ENCODE data around the gene VWF.

VWF gene

GRCh38 chr12:5965950-5966383, 158.5 kb downstream of the VWF start:
- H3K4me1 Mint-ChIP-seq = peaks cover 29% of the 10 kb centered on the region
- H3K4me3 Mint-ChIP-seq = no peak overlapping the region
- peak; percentile 84 for TF ChIP-seq CTCF (IDR thresholded peaks at IDR 0.05)

GRCh38 chr12:5964913-5965900, 159.3 kb downstream of the VWF start:
- no peak overlapping the region for H3K27ac Mint-ChIP-seq

More at GRCh38 chr12:5965950-5966383, 158.5 kb downstream of the VWF start:
- Mint-ChIP-seq H3K9me3 (no peaks in the 10 kb centered on the region), H3K36me3 (ENCODE audit: low read depth) (no peaks in the 10 kb centered on the region), H3K27me3 (ENCODE audit: low read depth, poor library complexity) (peaks cover 39% of the 10 kb centered on the region), H3K27ac (no peak overlapping the region)
- peak; percentile 75 for DNase-seq

DNA sequence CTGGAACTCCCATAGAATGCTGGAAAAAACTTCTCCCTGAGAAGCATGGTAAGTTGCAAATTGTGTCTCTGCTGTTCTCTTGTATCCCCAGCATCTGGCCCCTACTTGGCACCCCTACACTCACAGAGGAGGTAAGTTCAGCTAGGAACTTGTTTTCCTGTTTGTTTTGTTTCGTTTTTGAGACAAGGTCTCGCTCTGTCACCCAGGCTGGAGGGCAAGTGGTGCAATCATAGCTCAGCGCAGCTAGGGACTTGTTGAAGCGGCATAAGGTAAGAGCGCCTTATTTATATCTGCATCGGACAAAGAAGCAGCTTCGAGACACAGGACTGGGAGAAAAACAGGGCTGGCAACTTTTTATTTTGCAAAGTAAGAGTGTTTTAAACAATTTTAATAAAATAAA, 161.0 kb downstream of the VWF start:
- DNase-seq = no peak
- Mint-ChIP-seq H3K27me3 (ENCODE audit: low read depth, poor library complexity) (peaks cover 29% of the 10 kb centered on the region), H3K4me3 (no peak overlapping the region), H3K9me3 (no peaks in the 10 kb centered on the region), H3K4me1 (peaks cover 30% of the 10 kb centered on the region), H3K27ac (peak overlapping the region; percentile 40), H3K36me3 (ENCODE audit: low read depth) (no peaks in the 10 kb centered on the region)
- no peak for TF ChIP-seq CTCF (IDR thresholded peaks at IDR 0.05)

More at GRCh38 chr12:5964913-5965900, 159.3 kb downstream of the VWF start:
- Mint-ChIP-seq H3K36me3 (ENCODE audit: low read depth) (no peaks in the 10 kb centered on the region), H3K9me3 (no peaks in the 10 kb centered on the region), H3K27me3 (ENCODE audit: low read depth, poor library complexity) (peaks cover 32% of the 10 kb centered on the region), H3K4me1 (peaks cover 34% of the 10 kb centered on the region), H3K4me3 (no peak overlapping the region)
- no peak for TF ChIP-seq CTCF (IDR thresholded peaks at IDR 0.05)
- no peak for DNase-seq

DNA sequence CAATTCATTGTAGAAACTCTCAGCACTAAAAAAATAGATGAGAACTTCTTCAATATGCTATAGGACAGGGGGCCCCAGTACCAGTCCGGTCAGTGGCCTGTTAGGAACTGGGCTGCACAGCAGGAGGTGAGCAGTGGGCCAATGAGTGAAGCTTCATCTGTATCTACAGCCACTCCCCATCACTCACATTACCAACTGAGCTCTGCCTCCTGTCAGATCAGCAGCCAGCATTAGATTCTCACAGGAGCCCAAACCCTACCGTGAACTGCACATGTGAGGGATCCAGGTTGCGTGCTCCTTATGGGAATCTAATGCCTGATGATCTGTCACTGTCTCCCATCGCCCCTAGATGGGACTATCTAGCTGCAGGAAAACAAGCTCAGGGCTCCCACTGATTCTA, 163.7 kb downstream of the VWF start:
- H3K9me3 Mint-ChIP-seq = no peaks in the 10 kb centered on the region
- H3K27me3 Mint-ChIP-seq (ENCODE audit: low read depth, poor library complexity) = peaks cover 27% of the 10 kb centered on the region
- H3K4me1 Mint-ChIP-seq = peaks cover 26% of the 10 kb centered on the region
- DNase-seq = no peak
- H3K27ac Mint-ChIP-seq = no peak overlapping the region
- no peak overlapping the region for H3K4me3 Mint-ChIP-seq
- no peaks in the 10 kb centered on the region for H3K36me3 Mint-ChIP-seq (ENCODE audit: low read depth)
- no peak for TF ChIP-seq CTCF (IDR thresholded peaks at IDR 0.05)

GRCh38 chr12:5956987-5957386, 167.5 kb downstream of the VWF start:
- no peak for TF ChIP-seq CTCF (IDR thresholded peaks at IDR 0.05)
- no peak overlapping the region for H3K27ac Mint-ChIP-seq
- H3K4me3 Mint-ChIP-seq = no peak overlapping the region
- peaks cover 20% of the 10 kb centered on the region for H3K27me3 Mint-ChIP-seq (ENCODE audit: low read depth, poor library complexity)
- no peaks in the 10 kb centered on the region for H3K36me3 Mint-ChIP-seq (ENCODE audit: low read depth)
- H3K4me1 Mint-ChIP-seq = peaks cover 5% of the 10 kb centered on the region
- no peaks in the 10 kb centered on the region for H3K9me3 Mint-ChIP-seq
- no peak for DNase-seq

Measured in nephron progenitor cell (in vitro differentiated cells).